Uterus (tissue), 2 donors: ENCODE data around the gene YBX3.

ENCODE experiments used
- CTCF ChIP-seq, 4 experiments: fragments of 200-600 bp in 2 of 4; fragments of 450-650 bp in 2 of 4; sonication (generic) in 2 of 4; IDR thresholded peaks; one replicate each; pipeline ENCODE4 v1.5.1; 2016 to 2019; ENCODE audit warnings: antibody characterized with exemption in 4 of 4, mild to moderate bottlenecking in 2 of 4, moderate library complexity in 1 of 4
- POLR2A ChIP-seq, 2 donors: fragments of 450-650 bp; IDR thresholded peaks; one replicate each; pipeline ENCODE4 v1.6.1; 2016; ENCODE audit warnings: antibody characterized with exemption in 2 of 2, mild to moderate bottlenecking in 1 of 2, moderate library complexity in 1 of 2

GRCh38 chr12:10736463-10736862, 13.3 kb upstream of the YBX3 start:
- TF ChIP-seq POLR2A (IDR thresholded peaks at IDR 0.05) (no peak), CTCF (IDR thresholded peaks at IDR 0.05) (no peak)
